H1 (cell line): ENCODE data around the gene CARM1. TPM values are rescaled to one million over a fixed set of nuclear protein-coding genes. Genes with fewer than 3 reads are reported as not detected.

Source experiments
- microRNA-seq, 2 experiments: library from miRNA; unstranded; fragments of <30 nt; microRNA quantifications; one replicate each; pipeline versions ENCODE4 to v1.2.0, GENCODE V29; 2016 to 2020; ENCODE audit warnings: borderline microRNAs expressed in 2 of 2, borderline number of aligned reads in 2 of 2, borderline replicate concordance in 1 of 2
- polyA plus RNA-seq, 7 experiments: library from polyadenylated mRNA; depleted of rRNA in 3 of 7; stranded (reverse) in 5 of 7; unstranded in 2 of 7; fragments of >200 nt in 5 of 7; fragments of 200-250 nt in 2 of 7; gene quantifications; 1 replicate in 5 of 7; 2 replicates in 1 of 7; 4 replicates in 1 of 7; pipeline versions ENCODE4 v1.2.1 to v1.2.3, GENCODE V29; 2011 to 2013; ENCODE audit warnings: missing spikeins in 2 of 7, mixed read lengths in 2 of 7
- small RNA-seq: library from polyadenylated mRNA; stranded (forward); fragments of <200 nt; extraction: miRNeasy Mini kit (QIAGEN cat#:217004); gene quantifications from one replicate; pipeline ENCODE3, GENCODE V24; 2013; ENCODE audit not compliant: insufficient read depth
- total RNA-seq: library from RNA; stranded (reverse); fragmentation: NEBNext Ultra II Directional; extraction: Animal tissue kit (Norgen Biotek cat#: 25700); gene quantifications from 2 replicates; pipeline ENCODE4 v1.2.1, GENCODE V29; 2021

Gene CARM1
- total and polyA plus RNA-seq, 2 of the 8 experiments (the other 6 are each of a cell fraction or from before 2014, with no cell fraction given): 134 to 164 TPM

Small RNA genes within 50 kb of the gene (microRNA-seq; reads per million reads assigned to microRNA genes)
- gene MIR6793: 0 reads per million in 2 experiments

Small RNA genes within 50 kb of the gene (small RNA-seq; reads per million reads assigned to genes)
- gene MIR6793: not detected

Other genes with a start within 250 kb of the CARM1 start
- 118 and 120 TPM in 2 replicates for gene SLC44A2, start 246.0 kb upstream of the CARM1 start, total RNA-seq
- 105 and 113 TPM in 2 replicates for gene SLC44A2, start 246.0 kb upstream of the CARM1 start, polyA plus RNA-seq (2011; rRNA removed)
- gene ILF3, start 217.2 kb upstream of the CARM1 start, total RNA-seq: 675 and 695 TPM in 2 replicates
- gene ILF3, start 217.2 kb upstream of the CARM1 start, polyA plus RNA-seq (2011; rRNA removed): 291 and 412 TPM in 2 replicates
- gene QTRT1, start 170.1 kb upstream of the CARM1 start, total RNA-seq: 61.1 and 61.6 TPM in 2 replicates
- gene QTRT1, start 170.1 kb upstream of the CARM1 start, polyA plus RNA-seq (2011; rRNA removed): 94.2 and 126 TPM in 2 replicates
- gene DNM2, start 153.5 kb upstream of the CARM1 start, total RNA-seq: 120 TPM in 2 replicates
- 61.9 and 83.4 TPM in 2 replicates for gene DNM2, start 153.5 kb upstream of the CARM1 start, polyA plus RNA-seq (2011; rRNA removed)
- gene TMED1, start 35.3 kb upstream of the CARM1 start, total RNA-seq: 26.2 and 26.9 TPM in 2 replicates
- 31.9 and 41.7 TPM in 2 replicates for gene TMED1, start 35.3 kb upstream of the CARM1 start, polyA plus RNA-seq (2011; rRNA removed)
- 0.27 TPM in 1 of 2 replicates, not detected in the other for gene C19orf38, start 23.1 kb upstream of the CARM1 start, total RNA-seq
- gene C19orf38, start 23.1 kb upstream of the CARM1 start, polyA plus RNA-seq (2011; rRNA removed): 0.53 and 0.77 TPM in 2 replicates
- gene YIPF2, start 57.1 kb downstream of the CARM1 start, total RNA-seq: 47.5 and 48.3 TPM in 2 replicates
- 112 and 151 TPM in 2 replicates for gene YIPF2, start 57.1 kb downstream of the CARM1 start, polyA plus RNA-seq (2011; rRNA removed)
- gene TIMM29, start 57.3 kb downstream of the CARM1 start, total RNA-seq: 22.5 and 24.0 TPM in 2 replicates
- 15.9 and 24.2 TPM in 2 replicates for gene TIMM29, start 57.3 kb downstream of the CARM1 start, polyA plus RNA-seq (2011; rRNA removed)
- 263 TPM in 2 replicates for gene SMARCA4, start 89.5 kb downstream of the CARM1 start, total RNA-seq
- gene SMARCA4, start 89.5 kb downstream of the CARM1 start, polyA plus RNA-seq (2011; rRNA removed): 86.4 and 137 TPM in 2 replicates
- 118 and 119 TPM in 2 replicates for gene LDLR, start 217.9 kb downstream of the CARM1 start, total RNA-seq
- gene LDLR, start 217.9 kb downstream of the CARM1 start, polyA plus RNA-seq (2011; rRNA removed): 70.1 and 85.9 TPM in 2 replicates